Measurements from ENCODE around the gene SPAG5.

- TF ChIP-seq NFRKB (IDR thresholded peaks at IDR 0.05) (no peak), SUZ12 (IDR thresholded peaks at IDR 0.05) (no peak), LEF1 (IDR thresholded peaks at IDR 0.05; ENCODE audit: borderline replicate concordance) (no peak)
Observed at GRCh38 chr17:28635506-28635905, 36.7 kb upstream of the SPAG5 start.

Data from HEK293T (cell line).